ENCODE data around the gene YPEL4.

YPEL4 gene

GRCh38 chr11:57644748-57645688 is 4.7 kb downstream of the YPEL4 start:
- Histone ChIP-seq H3K27me3 (ENCODE audit: insufficient read depth, poor library complexity, severe bottlenecking) (peaks cover 29% of the 10 kb centered on the region), H3K9me3 (ENCODE audit: severe bottlenecking) (no peaks in the 10 kb centered on the region), H3K4me1 (ENCODE audit: insufficient read depth, poor library complexity, severe bottlenecking) (peaks cover 14% of the 10 kb centered on the region), H3K27ac (ENCODE audit: poor library complexity, severe bottlenecking) (no peak overlapping the region), H3K4me3 (ENCODE audit: severe bottlenecking) (no peak overlapping the region), H3K36me3 (ENCODE audit: low read depth) (no peaks in the 10 kb centered on the region; the same call in 1 of the 2 replicates)
- TF ChIP-seq CTCF (IDR thresholded peaks at IDR 0.05; ENCODE audit: poor library complexity, severe bottlenecking): peak; percentile 91
- ATAC-seq (ENCODE audit: low read depth): peak; percentile 54
- DNase-seq (ENCODE audit: low spot score): no peak

GRCh38 chr11:57643802-57644201 is 5.9 kb downstream of the YPEL4 start:
- no peak for ATAC-seq (ENCODE audit: low read depth)
- H3K4me3 ChIP-seq (ENCODE audit: severe bottlenecking): no peak overlapping the region
- H3K36me3 ChIP-seq (ENCODE audit: low read depth): no peaks in the 10 kb centered on the region; the same call in 1 of the 2 replicates
- H3K4me1 ChIP-seq (ENCODE audit: insufficient read depth, poor library complexity, severe bottlenecking): peaks cover 10% of the 10 kb centered on the region
- DNase-seq (ENCODE audit: low spot score): no peak
- no peaks in the 10 kb centered on the region for H3K9me3 ChIP-seq (ENCODE audit: severe bottlenecking)
- no peak overlapping the region for H3K27ac ChIP-seq (ENCODE audit: poor library complexity, severe bottlenecking)
- peaks cover 22% of the 10 kb centered on the region for H3K27me3 ChIP-seq (ENCODE audit: insufficient read depth, poor library complexity, severe bottlenecking)
- no peak for TF ChIP-seq CTCF (IDR thresholded peaks at IDR 0.05; ENCODE audit: poor library complexity, severe bottlenecking)

- no peaks in the 10 kb centered on the region; the same call in 1 of the 2 replicates for H3K36me3 ChIP-seq (ENCODE audit: low read depth)
- no peaks in the 10 kb centered on the region for H3K27me3 ChIP-seq (ENCODE audit: insufficient read depth, poor library complexity, severe bottlenecking)
- TF ChIP-seq CTCF (IDR thresholded peaks at IDR 0.05; ENCODE audit: poor library complexity, severe bottlenecking): peak; percentile 76
- no peak overlapping the region for H3K4me3 ChIP-seq (ENCODE audit: severe bottlenecking)
- no peak for DNase-seq (ENCODE audit: low spot score)
- H3K9me3 ChIP-seq (ENCODE audit: severe bottlenecking): no peaks in the 10 kb centered on the region
- peak overlapping the region; percentile 83 for H3K27ac ChIP-seq (ENCODE audit: poor library complexity, severe bottlenecking)
- ATAC-seq (ENCODE audit: low read depth): no peak
- peaks cover 16% of the 10 kb centered on the region for H3K4me1 ChIP-seq (ENCODE audit: insufficient read depth, poor library complexity, severe bottlenecking)
These were observed 8.5 kb downstream of the YPEL4 start for GRCh38 chr11:57641011-57641807.

- TF ChIP-seq CTCF (IDR thresholded peaks at IDR 0.05; ENCODE audit: poor library complexity, severe bottlenecking): no peak
- Histone ChIP-seq H3K4me3 (ENCODE audit: severe bottlenecking) (no peak overlapping the region), H3K9me3 (ENCODE audit: severe bottlenecking) (no peaks in the 10 kb centered on the region), H3K27ac (ENCODE audit: poor library complexity, severe bottlenecking) (peak overlapping the region; percentile 83), H3K4me1 (ENCODE audit: insufficient read depth, poor library complexity, severe bottlenecking) (peaks cover 9% of the 10 kb centered on the region), H3K36me3 (ENCODE audit: low read depth) (no peaks in the 10 kb centered on the region; the same call in 1 of the 2 replicates), H3K27me3 (ENCODE audit: insufficient read depth, poor library complexity, severe bottlenecking) (no peaks in the 10 kb centered on the region)
- ATAC-seq (ENCODE audit: low read depth): no peak
- DNase-seq (ENCODE audit: low spot score): no peak
These were observed 9.5 kb downstream of the YPEL4 start for GRCh38 chr11:57640068-57640800.

Data from RWPE2 (cell line).